ENCODE data around the gene JAK3.
A peak's percentile ranks its signal among the peaks of the same experiment; 100 is the strongest.

Gene JAK3

GRCh38 chr19:17775991-17776803, 71.6 kb downstream of the JAK3 start:
- no peak for DNase-seq

- peak; percentile 54 for DNase-seq
Measured at GRCh38 chr19:17775245-17775927, 72.4 kb downstream of the JAK3 start.

Measured in KG1 (cell line).